SK-N-SH (cell line): ENCODE results near the gene C19orf73. TPM values are rescaled to one million over a fixed set of nuclear protein-coding genes. Genes with fewer than 3 reads are reported as not detected.

Source experiments
- CTCF ChIA-PET: fragments of 300-600, 350-600 bp; formaldehyde crosslinking; extraction: SDS; loops from one replicate; lab custom pipeline; 2021; lab: Yijun Ruan, JAX
- POLR2A ChIA-PET: fragments of 350-600 bp; sonication (Branson Sonifier 250); formaldehyde crosslinking; extraction: SDS; loops from one replicate; lab custom pipeline; 2020; ENCODE audit warnings: antibody characterized with exemption, inconsistent platforms; lab: Yijun Ruan, JAX
- DNase-seq: peaks from one replicate; pipeline ENCODE4 v3.0.0; 2012
- H2AFZ ChIP-seq: fragments of 200-600 bp; sonication (generic); 2 replicates; pipeline ENCODE4 v1.8.1; 2016; ENCODE audit warnings: antibody characterized with exemption, mild to moderate bottlenecking, low read depth
- H3F3A ChIP-seq: fragments of 200-600 bp; sonication (generic); replicated peaks from 2 replicates; pipeline ENCODE3; 2016; ENCODE audit warnings: antibody characterized with exemption, mild to moderate bottlenecking; ENCODE audit not compliant: insufficient read depth
- H3K27ac ChIP-seq, 2 experiments: fragments of 200-500 bp in 1 of 2; fragments of 200-600 bp in 1 of 2; sonication (Bioruptor generic) in 1 of 2; sonication (generic), shearing (Covaris generic) in 1 of 2; 2 replicates each; pipeline versions ENCODE4 v1.5.1 to v1.6.1; 2014 to 2016; ENCODE audit warnings: low read depth in 2 of 2, inconsistent platforms in 1 of 2, low read length in 1 of 2, mild to moderate bottlenecking in 1 of 2, mixed read lengths in 1 of 2
- H3K27me3 ChIP-seq: fragments of 200-600 bp; sonication (generic), shearing (Covaris generic); 2 replicates; pipeline ENCODE4 v1.6.1; 2016; ENCODE audit warnings: mixed run types; ENCODE audit not compliant: insufficient read depth
- H3K36me3 ChIP-seq, 2 experiments: fragments of 200-500 bp in 1 of 2; fragments of 200-600 bp in 1 of 2; sonication (Bioruptor generic) in 1 of 2; sonication (generic) in 1 of 2; replicated peaks in 1 of 2; 2 replicates each; pipeline versions ENCODE3 to v1.5.1; 2014 to 2016; ENCODE audit warnings: low read length in 1 of 2, mild to moderate bottlenecking in 1 of 2; ENCODE audit not compliant: insufficient read depth in 2 of 2, control insufficient read depth in 1 of 2
- H3K4me1 ChIP-seq, 2 experiments: fragments of 200-500 bp in 1 of 2; fragments of 200-600 bp in 1 of 2; sonication (Bioruptor generic) in 1 of 2; sonication (generic), shearing (Covaris generic) in 1 of 2; 2 replicates each; pipeline versions ENCODE4 v1.5.1 to v1.6.1; 2014 to 2016; ENCODE audit warnings: low read depth in 1 of 2, low read length in 1 of 2, mixed run types in 1 of 2; ENCODE audit not compliant: insufficient read depth in 2 of 2, control insufficient read depth in 1 of 2
- H3K4me2 ChIP-seq: fragments of 200-600 bp; sonication (generic), shearing (Covaris generic); 2 replicates; pipeline ENCODE4 v1.6.1; 2017; ENCODE audit warnings: mixed run types
- H3K4me3 ChIP-seq, 2 experiments: fragments of 200-500 bp in 1 of 2; fragments of 200-600 bp in 1 of 2; sonication (Bioruptor generic) in 1 of 2; sonication (generic), shearing (Covaris generic) in 1 of 2; 2 replicates each; pipeline versions ENCODE4 v1.5.1 to v1.8.1; 2014 to 2016; ENCODE audit warnings: low read depth in 2 of 2, inconsistent platforms in 1 of 2, low read length in 1 of 2, mild to moderate bottlenecking in 1 of 2, mixed read lengths in 1 of 2, moderate library complexity in 1 of 2
- H3K79me2 ChIP-seq: fragments of 200-600 bp; sonication (generic); 2 replicates; pipeline ENCODE4 v1.8.1; 2017; ENCODE audit warnings: mild to moderate bottlenecking; ENCODE audit not compliant: insufficient read depth
- H3K9ac ChIP-seq: fragments of 200-600 bp; sonication (generic); 2 replicates; pipeline ENCODE4 v1.6.1; 2017; ENCODE audit warnings: mixed run types
- H3K9me2 ChIP-seq: fragments of 200-600 bp; sonication (generic); 2 replicates; pipeline ENCODE4 v1.6.1; 2017; ENCODE audit warnings: mixed run types
- H3K9me3 ChIP-seq: fragments of 200-600 bp; sonication (generic); 2 replicates; pipeline ENCODE4 v1.6.1; 2017; ENCODE audit warnings: mixed run types, mild to moderate bottlenecking, moderate library complexity
- H4K20me1 ChIP-seq: fragments of 200-600 bp; sonication (generic); 2 replicates; pipeline ENCODE4 v1.6.1; 2017; ENCODE audit warnings: mild to moderate bottlenecking, mixed run types; ENCODE audit not compliant: insufficient read depth
- ELF1 ChIP-seq: IDR thresholded peaks from 2 replicates; pipeline ENCODE4 v1.4.0; 2012
- FOXJ3 ChIP-seq: sonication (generic); formaldehyde crosslinking; IDR thresholded peaks from 2 replicates; pipeline ENCODE4 v1.5.1; 2020; ENCODE audit warnings: mild to moderate bottlenecking, missing genetic modification reagents
- GABPA ChIP-seq: IDR thresholded peaks from 2 replicates; pipeline ENCODE4 v1.4.0; 2012; ENCODE audit warnings: low read depth, mild to moderate bottlenecking
- JUND ChIP-seq: IDR thresholded peaks from 2 replicates; pipeline ENCODE4 v1.4.0; 2012
- MAX ChIP-seq: IDR thresholded peaks from 2 replicates; pipeline ENCODE4 v1.4.0; 2012; ENCODE audit warnings: low read depth
- NFIC ChIP-seq: IDR thresholded peaks from 2 replicates; pipeline ENCODE4 v1.4.0; 2012; ENCODE audit warnings: borderline replicate concordance
- RAD21 ChIP-seq: IDR thresholded peaks from 2 replicates; pipeline ENCODE4 v1.6.1; 2012; ENCODE audit warnings: mild to moderate bottlenecking, low read length
- RCOR1 ChIP-seq: fragments of 150-350 bp; IDR thresholded peaks from 2 replicates; pipeline ENCODE4 v1.6.1; 2017; ENCODE audit warnings: antibody characterized with exemption, low read length
- RXRA ChIP-seq: IDR thresholded peaks from 2 replicates; pipeline ENCODE4 v1.4.0; 2012; ENCODE audit warnings: low read depth, mild to moderate bottlenecking, borderline replicate concordance
- SIN3A ChIP-seq: IDR thresholded peaks from 2 replicates; pipeline ENCODE4 v1.6.1; 2012; ENCODE audit warnings: low read depth, mild to moderate bottlenecking, low read length, moderate library complexity, borderline replicate concordance
- TEAD4 ChIP-seq: IDR thresholded peaks from 2 replicates; pipeline ENCODE4 v1.4.0; 2012; ENCODE audit warnings: mild to moderate bottlenecking, borderline replicate concordance; ENCODE audit not compliant: insufficient read depth
- USF2 ChIP-seq: fragments of 150-350 bp; IDR thresholded peaks from 2 replicates; pipeline ENCODE4 v1.6.1; 2017; ENCODE audit warnings: antibody characterized with exemption, low read length, low read depth, borderline replicate concordance
- YY1 ChIP-seq: IDR thresholded peaks from 2 replicates; pipeline ENCODE4 v1.4.0; 2012; ENCODE audit warnings: low read depth, mild to moderate bottlenecking
- ZBTB33 ChIP-seq: IDR thresholded peaks from 2 replicates; pipeline ENCODE4 v1.4.0; 2012; ENCODE audit warnings: low read depth, borderline replicate concordance
- WGBS: methylation state at CpG from one replicate; pipeline ENCODE4 v1.1.6; 2017; ENCODE audit warnings: low lambda C conversion rate; 5-methylcytosine and 5-hydroxymethylcytosine counted together
- polyA plus RNA-seq, 3 experiments: library from polyadenylated mRNA; depleted of rRNA; stranded (reverse); fragments of >200 nt; gene quantifications; 2 replicates each; pipeline ENCODE4 v1.2.3, GENCODE V29; 2012
- TF ChIP-seq, protein P1 (sequence below): fragments of 150-350 bp; IDR thresholded peaks from 2 replicates; pipeline ENCODE4 v1.6.1; 2016; ENCODE audit warnings: mild to moderate bottlenecking, low read depth, low read length
- TF ChIP-seq, protein P2 (sequence below): fragments of 200-600 bp; sonication (generic); IDR thresholded peaks from 2 replicates; pipeline ENCODE4 v1.6.1; 2017; ENCODE audit warnings: antibody characterized with exemption, mild to moderate bottlenecking, moderate library complexity
- TF ChIP-seq, protein P3 (sequence below): IDR thresholded peaks from 2 replicates; pipeline ENCODE4 v1.4.0; 2012; ENCODE audit warnings: low read depth, borderline replicate concordance
- TF ChIP-seq, protein P4 (sequence below): IDR thresholded peaks from 2 replicates; pipeline ENCODE4 v1.6.1; 2012; ENCODE audit warnings: mild to moderate bottlenecking, low read depth, low read length, moderate library complexity

The C19orf73 gene
- polyA plus RNA-seq, 1 of the 3 experiments (the other 2 are of a cell fraction): 3.0 TPM

DNA sequence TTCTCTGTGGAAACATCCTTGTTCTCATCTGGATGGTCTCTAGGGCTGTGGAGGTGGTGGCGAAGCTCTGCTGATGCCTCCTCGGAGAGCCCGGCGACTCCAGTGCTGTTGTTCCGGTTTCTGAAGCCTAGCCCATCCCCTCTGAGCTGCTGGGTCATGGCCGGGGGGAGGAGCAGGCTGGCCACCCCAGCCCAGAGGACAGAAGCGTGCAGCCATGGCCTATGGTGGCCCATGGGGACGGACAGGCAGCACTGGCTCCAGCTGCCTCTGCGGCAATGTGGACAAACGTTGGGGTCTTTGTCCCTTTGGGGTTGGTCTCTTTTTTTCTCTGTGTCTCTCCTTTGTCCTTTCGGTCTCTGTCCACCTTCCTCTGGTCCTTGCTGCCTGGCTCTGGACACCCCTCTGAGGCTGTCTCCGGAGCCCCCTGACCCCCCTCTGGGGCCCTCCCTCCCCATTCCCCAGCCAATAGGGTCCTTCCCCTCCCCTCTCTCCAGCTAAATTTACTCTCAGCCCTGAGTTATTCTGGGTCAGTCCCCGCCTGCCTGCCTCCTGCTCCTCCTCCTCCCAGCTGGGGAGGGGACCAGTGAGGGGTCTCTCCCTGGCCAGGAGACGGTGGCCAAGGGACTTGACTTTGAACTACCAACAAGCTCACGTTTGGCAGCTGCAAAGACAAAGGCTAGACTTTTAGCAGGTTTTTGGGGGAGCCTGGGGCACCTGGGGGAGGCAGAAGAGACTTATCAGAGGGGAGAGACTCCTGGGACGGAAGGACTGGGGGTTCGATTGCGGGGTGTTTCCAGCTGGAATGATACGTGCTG lies 36.3 kb upstream of the C19orf73 start, which contains the start of gene HRC (continued):
- TF ChIP-seq, protein P1, sequence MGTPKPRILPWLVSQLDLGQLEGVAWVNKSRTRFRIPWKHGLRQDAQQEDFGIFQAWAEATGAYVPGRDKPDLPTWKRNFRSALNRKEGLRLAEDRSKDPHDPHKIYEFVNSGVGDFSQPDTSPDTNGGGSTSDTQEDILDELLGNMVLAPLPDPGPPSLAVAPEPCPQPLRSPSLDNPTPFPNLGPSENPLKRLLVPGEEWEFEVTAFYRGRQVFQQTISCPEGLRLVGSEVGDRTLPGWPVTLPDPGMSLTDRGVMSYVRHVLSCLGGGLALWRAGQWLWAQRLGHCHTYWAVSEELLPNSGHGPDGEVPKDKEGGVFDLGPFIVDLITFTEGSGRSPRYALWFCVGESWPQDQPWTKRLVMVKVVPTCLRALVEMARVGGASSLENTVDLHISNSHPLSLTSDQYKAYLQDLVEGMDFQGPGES: no peak
- TF ChIP-seq TEAD4 (no peak), FOXJ3 (CRISPR knock-in tag) (no peak), RCOR1 (no peak)

GRCh38 chr19:49154279-49154678 lies 35.3 kb upstream of the C19orf73 start:
- H3K4me3 ChIP-seq: no peak overlapping the region
- no peaks in the 10 kb centered on the region for H4K20me1 ChIP-seq
- H3K27me3 ChIP-seq: no peaks in the 10 kb centered on the region
- H3K4me2 ChIP-seq: no peak overlapping the region
- no peaks in the 10 kb centered on the region for H3K9me3 ChIP-seq
- H3K27ac ChIP-seq: no peak overlapping the region
- POLR2A ChIA-PET: no interaction called here
- CTCF ChIA-PET: interaction anchor here (0.9 to 1.4 kb wide), 4 partner anchors 27 to 80 kb away, joined by 3 read pairs; no protein-coding TSS in a partner anchor
- H3K4me1 ChIP-seq: peaks cover 0 to 19% of the 10 kb centered on the region in 2 experiments; a peak in 1 of 4 replicates
- H3F3A ChIP-seq: peaks cover 12% of the 10 kb centered on the region
- H3K9ac ChIP-seq: no peak overlapping the region
- H3K36me3 ChIP-seq: no peaks in the 10 kb centered on the region
- H3K79me2 ChIP-seq: peaks cover 16% of the 10 kb centered on the region
- WGBS: 82% methylated on average over 6 of the region's 6 CpGs
- no peaks in the 10 kb centered on the region for H3K9me2 ChIP-seq
- H2AFZ ChIP-seq: no peak overlapping the region
- no peak for DNase-seq
- TF ChIP-seq, protein P2, sequence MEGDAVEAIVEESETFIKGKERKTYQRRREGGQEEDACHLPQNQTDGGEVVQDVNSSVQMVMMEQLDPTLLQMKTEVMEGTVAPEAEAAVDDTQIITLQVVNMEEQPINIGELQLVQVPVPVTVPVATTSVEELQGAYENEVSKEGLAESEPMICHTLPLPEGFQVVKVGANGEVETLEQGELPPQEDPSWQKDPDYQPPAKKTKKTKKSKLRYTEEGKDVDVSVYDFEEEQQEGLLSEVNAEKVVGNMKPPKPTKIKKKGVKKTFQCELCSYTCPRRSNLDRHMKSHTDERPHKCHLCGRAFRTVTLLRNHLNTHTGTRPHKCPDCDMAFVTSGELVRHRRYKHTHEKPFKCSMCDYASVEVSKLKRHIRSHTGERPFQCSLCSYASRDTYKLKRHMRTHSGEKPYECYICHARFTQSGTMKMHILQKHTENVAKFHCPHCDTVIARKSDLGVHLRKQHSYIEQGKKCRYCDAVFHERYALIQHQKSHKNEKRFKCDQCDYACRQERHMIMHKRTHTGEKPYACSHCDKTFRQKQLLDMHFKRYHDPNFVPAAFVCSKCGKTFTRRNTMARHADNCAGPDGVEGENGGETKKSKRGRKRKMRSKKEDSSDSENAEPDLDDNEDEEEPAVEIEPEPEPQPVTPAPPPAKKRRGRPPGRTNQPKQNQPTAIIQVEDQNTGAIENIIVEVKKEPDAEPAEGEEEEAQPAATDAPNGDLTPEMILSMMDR: no peak
- TF ChIP-seq RAD21: no peak
- TF ChIP-seq JUND: no peak
- TF ChIP-seq, protein P1: no peak
- no peak for TF ChIP-seq ZBTB33
- TF ChIP-seq SIN3A: no peak
- TF ChIP-seq, protein P3, sequence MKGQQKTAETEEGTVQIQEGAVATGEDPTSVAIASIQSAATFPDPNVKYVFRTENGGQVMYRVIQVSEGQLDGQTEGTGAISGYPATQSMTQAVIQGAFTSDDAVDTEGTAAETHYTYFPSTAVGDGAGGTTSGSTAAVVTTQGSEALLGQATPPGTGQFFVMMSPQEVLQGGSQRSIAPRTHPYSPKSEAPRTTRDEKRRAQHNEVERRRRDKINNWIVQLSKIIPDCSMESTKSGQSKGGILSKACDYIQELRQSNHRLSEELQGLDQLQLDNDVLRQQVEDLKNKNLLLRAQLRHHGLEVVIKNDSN: no peak
- TF ChIP-seq NFIC: no peak
- no peak for TF ChIP-seq MAX
- no peak for TF ChIP-seq RXRA
- TF ChIP-seq, protein P4, sequence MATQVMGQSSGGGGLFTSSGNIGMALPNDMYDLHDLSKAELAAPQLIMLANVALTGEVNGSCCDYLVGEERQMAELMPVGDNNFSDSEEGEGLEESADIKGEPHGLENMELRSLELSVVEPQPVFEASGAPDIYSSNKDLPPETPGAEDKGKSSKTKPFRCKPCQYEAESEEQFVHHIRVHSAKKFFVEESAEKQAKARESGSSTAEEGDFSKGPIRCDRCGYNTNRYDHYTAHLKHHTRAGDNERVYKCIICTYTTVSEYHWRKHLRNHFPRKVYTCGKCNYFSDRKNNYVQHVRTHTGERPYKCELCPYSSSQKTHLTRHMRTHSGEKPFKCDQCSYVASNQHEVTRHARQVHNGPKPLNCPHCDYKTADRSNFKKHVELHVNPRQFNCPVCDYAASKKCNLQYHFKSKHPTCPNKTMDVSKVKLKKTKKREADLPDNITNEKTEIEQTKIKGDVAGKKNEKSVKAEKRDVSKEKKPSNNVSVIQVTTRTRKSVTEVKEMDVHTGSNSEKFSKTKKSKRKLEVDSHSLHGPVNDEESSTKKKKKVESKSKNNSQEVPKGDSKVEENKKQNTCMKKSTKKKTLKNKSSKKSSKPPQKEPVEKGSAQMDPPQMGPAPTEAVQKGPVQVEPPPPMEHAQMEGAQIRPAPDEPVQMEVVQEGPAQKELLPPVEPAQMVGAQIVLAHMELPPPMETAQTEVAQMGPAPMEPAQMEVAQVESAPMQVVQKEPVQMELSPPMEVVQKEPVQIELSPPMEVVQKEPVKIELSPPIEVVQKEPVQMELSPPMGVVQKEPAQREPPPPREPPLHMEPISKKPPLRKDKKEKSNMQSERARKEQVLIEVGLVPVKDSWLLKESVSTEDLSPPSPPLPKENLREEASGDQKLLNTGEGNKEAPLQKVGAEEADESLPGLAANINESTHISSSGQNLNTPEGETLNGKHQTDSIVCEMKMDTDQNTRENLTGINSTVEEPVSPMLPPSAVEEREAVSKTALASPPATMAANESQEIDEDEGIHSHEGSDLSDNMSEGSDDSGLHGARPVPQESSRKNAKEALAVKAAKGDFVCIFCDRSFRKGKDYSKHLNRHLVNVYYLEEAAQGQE: no peak
- TF ChIP-seq ELF1: no peak
- no peak for TF ChIP-seq USF2
- TF ChIP-seq GABPA: no peak
- TF ChIP-seq YY1: no peak
